GM23338 (cell line): Measurements from ENCODE around the gene SPEM1.

Experiments
- CTCF ChIP-seq, 2 experiments: fragments of 200-600 bp in 1 of 2; sonication (generic) in 1 of 2; conservative IDR thresholded peaks; 2 replicates each; pipeline versions ENCODE4 v1.5.1 to v1.6.1; 2016 to 2017; ENCODE audit warnings: antibody characterized with exemption in 2 of 2, low read depth in 2 of 2, mild to moderate bottlenecking in 2 of 2, moderate library complexity in 1 of 2
- EZH2 ChIP-seq: fragments of 200-600 bp; sonication (generic); IDR thresholded peaks from one replicate; pipeline ENCODE4 v1.8.0; 2017; ENCODE audit warnings: antibody characterized with exemption, mild to moderate bottlenecking, low read depth; ENCODE audit not compliant: unreplicated experiment
- POLR2AphosphoS5 ChIP-seq: IDR thresholded peaks from 2 replicates; pipeline ENCODE4 v1.6.1; 2016; ENCODE audit warnings: antibody characterized with exemption, low read depth
- STAT1 ChIP-seq: IDR thresholded peaks from one replicate; pipeline ENCODE4 v1.6.1; 2016; ENCODE audit warnings: antibody characterized with exemption; ENCODE audit not compliant: unreplicated experiment

GRCh38 chr17:7443499-7444485 is 23.7 kb downstream of the SPEM1 start:
- TF ChIP-seq CTCF (conservative IDR thresholded peaks at IDR 0.05; ENCODE audit: low read depth in 2 of 2) (no peak), EZH2 (no peak), STAT1 (no peak), POLR2AphosphoS5 (no peak)
